ENCODE results near the gene SLC5A2.
"Not testable (repeated sequence)": the region's sequence is repeated elsewhere in the genome, so short reads cannot be mapped to it uniquely, and the experiment has no call there.

The SLC5A2 gene

DNA sequence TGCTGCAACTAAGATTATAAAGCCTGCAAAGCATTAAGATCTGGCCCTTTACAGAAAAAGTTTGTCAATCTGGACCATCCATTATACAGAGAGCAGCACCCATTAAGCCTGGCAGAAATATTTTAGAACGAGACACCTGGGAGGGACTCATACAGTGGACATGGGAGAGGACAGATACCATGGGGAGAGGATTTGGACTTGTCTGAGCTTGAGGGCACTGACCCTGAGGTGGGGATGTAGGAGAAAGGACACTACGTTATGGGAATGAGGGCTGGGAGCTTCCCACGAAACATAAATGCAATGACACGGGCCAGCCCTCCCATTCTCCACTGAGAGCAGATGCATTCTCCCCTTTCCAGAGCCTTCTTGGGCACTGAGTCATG lies 19.0 kb downstream of the SLC5A2 start:
- DNase-seq, result no peak

DNA sequence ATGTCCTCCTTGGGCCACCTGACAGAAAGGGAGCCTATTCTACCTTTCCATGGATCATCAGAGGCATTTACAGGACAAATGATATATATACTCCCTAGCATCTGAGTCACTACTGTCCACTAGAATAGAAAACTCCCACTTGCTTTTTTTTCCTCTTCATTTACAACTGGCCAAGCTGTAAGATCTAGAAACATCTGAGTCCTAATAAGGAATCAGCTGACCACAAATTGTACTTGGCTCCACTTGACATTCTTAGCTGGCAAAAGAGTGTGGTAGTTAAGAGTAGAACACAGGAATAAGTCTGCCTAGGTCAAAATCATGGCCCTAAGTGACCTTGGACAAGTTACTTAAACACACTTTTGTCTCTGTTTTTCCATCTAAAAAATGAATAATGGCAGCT lies 20.1 kb downstream of the SLC5A2 start:
- DNase-seq, result no peak

DNA sequence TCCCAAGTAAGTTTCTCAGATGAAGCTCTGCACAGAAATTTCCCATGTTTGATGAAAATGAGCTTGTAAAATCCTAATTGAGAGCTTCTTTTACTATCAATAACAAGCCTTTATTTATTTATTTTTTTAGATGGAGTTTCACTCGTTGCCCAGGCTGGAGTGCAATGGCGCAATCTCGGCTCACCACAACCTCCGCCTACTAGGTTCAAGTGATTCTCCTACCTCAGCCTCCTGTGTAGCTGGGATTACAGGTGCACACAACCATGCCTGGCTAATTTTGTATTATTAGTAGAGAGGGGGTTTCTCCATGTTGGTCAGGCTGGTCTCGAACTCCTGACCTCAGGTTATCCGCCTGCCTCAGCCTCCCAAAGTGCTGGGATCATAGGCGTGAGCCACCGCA lies 20.6 kb downstream of the SLC5A2 start:
- not testable (repeated sequence) for DNase-seq

DNA sequence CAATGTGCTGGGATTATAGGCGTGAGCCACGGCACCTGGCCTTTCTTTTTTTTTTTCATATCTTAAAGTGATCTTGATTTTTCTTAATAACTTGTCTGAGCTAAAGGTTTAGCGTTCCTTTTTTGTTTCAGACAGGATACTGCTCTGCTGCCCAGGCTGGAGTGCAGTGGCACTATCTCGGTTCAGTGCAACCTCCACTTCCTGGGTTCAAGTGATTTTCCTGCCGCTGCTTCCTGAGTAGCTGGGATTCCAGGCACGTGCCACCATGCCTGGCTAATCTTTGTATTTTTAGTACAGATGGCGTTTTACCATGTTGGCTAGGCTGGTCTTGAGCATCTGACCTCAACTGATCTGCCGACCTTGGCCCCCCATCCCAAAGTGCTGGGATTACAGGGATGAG lies 21.2 kb downstream of the SLC5A2 start:
- DNase-seq, result no peak

DNA sequence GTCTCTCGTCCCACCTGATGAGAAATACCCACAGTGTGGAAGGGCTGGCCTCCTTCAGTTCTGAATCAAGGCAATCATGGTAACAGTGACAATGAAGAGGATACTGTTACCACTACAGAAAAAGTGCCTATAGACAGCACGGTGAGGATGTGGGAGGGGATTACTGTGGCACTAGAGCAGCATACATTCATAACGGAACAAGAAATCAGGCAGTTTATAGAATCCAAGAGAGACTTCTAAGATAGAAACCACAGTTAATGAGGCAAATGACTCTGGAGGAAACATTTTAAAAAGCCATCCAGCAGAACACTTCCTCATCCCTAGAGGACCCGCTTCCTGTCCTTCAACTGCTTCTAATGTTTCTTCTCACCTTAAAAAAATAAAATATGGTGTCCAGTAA lies 22.6 kb downstream of the SLC5A2 start:
- DNase-seq, result no peak

DNA sequence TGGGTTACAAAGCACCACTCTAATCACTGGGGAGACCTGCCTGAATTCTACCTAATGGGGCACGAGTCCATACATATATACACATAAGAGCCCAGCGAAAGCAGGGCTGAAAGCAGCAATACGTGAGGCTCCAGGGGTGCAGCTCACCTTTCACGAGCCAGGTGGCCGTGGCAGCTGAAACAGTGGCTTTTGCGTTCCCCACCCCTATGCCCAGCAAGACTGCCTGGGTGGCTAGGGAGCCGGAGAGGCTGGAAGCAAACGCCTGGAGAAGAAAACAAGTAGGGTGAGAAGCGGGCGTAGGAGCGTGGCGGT lies 24.6 kb downstream of the SLC5A2 start:
- DNase-seq, result no peak

DNA sequence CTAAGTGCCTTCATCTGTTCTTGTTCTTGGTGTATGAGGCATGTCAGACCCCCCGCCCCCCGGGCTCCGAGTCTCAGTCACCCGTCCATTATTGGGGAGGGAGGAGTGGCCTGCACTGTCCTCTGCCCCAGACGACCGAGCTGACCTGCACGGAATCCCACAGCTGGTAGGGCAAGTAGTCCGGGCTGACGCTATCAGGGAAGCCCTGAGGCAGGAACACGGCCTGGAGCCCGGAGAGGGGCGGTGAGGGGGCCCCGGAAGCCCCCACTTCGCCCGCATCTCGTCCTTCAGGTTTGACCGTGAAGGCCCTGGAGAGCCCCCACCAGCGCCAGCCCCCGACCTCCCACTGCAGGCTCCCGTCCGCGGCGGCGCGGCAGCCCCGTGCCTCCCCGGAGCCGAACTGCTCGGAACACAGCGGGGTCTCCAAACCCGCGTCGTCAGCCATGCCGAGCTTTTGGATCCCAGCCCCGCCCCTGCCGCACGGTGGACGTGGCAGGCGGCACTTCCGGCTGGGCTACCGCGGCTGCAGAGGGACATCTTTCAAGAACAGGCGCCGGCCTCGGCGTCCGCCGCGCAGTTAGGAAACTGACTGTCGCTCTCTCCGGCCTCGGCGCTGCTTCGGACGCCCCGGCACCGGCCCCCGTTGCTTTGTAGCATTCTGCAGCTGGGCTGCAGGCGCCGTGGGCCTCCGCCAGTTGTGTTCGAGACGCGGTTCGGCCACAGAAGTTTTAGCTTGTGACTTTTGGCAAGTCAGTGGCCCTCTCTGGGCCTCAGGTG lies 25.2 kb downstream of the SLC5A2 start, which contains the start of gene RUSF1:
Gene RUSF1 (minus strand): TSS at position 463 of the 777 bp plus-strand sequence. CDS start 18 bp downstream, at position 445.
- DNase-seq, result peak; percentile 84

DNA sequence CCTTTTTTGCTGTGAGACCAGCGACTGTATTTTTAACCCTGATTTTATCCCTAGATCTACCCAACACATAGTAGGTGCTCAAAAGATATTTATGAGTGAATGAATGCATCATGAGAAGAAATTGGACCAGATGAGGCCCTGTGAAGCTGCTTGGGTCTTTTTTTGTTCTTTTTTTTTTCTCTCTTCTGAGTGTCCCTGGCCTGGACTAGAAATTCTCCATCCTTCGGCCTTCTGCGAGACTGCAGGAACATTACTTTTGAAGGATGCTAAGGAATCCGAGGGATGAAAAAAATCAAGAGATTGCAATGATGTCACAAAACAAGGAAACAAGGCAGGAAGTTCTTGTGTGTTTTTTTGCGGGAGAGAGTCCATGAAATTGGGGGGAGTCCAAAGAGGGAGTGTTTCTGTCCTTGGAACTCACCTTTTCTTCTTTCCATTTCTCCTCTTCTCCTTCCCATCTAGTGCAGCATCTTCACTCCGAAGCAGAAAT lies 25.8 kb downstream of the SLC5A2 start:
- DNase-seq, result no peak

DNA sequence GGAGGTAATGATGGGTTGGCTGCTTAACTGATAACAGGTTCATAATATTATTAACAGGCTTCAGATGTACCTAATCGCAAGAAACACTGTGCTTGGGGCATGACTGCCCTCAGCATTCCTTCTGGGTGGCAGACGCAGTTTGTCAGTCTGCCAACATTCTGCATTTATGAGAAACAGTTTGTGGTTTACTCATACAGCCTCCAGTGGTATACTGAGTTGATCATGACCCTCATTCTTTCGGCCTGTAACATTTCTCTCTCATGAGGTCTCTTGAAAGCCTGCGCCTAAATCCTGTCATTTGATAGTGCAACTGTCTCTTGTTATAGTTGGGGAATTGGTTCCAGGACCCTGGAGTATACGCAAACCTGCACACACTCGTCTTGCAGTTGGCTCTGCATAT lies 30.2 kb downstream of the SLC5A2 start:
- no peak for DNase-seq

DNA sequence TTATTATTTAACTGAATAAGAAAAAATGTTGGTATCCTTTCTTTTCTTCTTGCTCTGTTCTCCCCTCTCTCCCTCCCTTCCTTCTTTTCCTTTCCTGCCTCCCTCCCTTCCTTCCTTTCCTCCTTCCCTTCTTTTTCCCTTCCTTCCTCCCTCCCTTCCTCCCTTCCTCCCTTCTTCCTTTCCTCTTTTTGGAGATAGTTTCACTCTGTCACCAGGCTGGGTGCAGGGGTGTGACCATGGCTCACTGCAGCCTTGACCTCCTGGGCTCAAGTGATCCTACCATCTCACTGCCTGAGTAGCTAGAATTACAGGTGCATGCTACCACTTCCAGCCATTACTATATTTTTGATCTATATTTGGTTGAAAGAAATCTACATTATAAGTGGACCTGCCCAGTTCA lies 31.0 kb downstream of the SLC5A2 start:
- no peak for DNase-seq

DNA sequence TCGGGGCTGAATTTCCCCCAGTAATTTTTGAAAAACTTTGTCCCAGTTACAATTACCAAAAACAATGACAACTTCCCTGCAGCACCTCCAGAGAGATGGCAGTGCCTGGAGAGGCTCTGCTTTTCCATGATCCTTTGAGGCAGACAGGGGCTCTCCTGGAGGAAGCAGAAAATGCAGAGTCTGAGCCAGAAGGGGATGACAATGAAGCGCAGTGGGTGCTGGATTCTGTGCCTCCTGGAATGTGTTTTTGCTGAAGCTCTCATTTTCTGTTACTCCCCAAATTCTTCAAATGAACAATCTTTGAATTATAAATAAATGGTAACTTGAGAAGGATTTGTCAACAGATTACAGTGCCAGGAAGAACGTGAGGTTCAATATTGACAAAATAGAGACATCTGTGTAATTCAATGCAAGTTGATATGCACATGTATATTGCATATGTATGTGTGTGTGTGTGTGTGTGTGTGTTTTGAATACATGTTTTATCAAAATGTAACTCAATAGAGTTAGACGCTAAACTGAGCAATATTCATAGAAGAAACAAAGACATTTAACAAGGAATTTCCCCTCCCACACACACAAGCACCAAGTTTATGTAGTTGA lies 35.0 kb downstream of the SLC5A2 start:
- no peak for DNase-seq

DNA sequence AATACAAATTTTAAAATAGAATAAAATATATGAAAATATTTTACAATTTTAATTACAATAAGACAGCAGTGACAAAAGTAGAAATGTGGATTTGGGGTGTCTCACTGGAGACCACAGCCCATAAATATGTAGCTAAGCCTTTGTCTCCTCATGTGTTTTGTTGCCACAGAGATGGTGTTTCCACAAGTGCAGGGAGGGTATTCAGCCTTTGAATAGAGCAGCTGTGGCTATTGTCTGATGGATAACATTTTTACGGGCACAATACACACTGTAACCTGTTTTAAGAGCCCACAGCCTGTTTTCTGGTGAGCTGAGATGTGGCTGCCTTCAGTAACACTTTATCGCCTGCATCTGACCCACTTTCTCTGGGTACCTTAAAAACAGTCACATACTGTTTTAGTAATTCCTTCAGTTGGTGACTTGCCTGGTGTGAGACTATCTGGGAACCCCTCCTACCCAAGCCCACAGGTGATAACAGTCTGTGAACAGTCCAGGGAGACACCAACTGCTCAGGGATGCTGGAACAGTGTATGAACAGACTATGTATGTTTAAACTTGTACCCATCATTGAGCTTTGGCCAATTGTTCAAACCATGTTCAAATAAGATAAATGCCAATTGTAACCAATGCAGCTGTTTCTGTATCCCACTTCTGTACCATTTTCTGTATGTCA lies 37.0 kb downstream of the SLC5A2 start:
- DNase-seq, result no peak

DNA sequence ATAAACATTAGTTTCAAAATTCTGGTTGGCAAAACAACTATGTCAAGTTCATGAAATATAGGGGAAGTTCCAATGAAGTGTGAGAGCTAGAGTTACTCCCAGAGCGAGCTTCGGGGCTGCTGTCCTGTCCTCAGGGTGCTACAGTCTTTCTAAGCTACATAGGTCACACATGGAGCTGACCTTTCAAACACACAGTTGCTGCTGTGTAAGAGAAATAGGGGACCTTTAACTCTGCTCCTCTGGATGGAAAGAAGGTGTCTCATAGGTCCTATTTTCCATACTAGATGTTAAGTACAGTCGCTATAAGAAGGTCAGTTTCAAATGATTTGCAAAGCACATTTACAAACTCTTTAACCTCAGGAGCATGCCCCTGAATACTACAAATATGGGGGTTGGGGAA lies 38.4 kb downstream of the SLC5A2 start:
- DNase-seq, result no peak

DNA sequence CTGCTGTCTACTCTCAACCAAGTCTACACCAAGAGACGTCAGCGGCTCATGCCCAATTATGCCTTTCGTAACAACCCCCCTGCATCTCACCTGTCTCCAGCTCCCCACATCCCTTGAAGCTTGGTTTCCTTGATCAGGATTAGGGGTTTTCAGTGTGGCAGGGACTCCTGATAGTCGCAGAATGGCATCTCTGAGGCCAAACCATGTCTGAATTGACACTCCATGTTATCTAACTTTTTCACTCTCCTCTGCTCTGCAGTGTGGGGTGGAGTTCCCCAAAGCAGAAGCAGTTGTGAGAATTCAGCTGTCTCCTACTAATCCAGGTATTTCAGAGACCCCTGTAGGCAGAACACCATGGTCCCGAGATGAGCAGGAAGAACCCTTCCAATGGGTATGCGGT lies 39.1 kb downstream of the SLC5A2 start:
- DNase-seq, result no peak

DNA sequence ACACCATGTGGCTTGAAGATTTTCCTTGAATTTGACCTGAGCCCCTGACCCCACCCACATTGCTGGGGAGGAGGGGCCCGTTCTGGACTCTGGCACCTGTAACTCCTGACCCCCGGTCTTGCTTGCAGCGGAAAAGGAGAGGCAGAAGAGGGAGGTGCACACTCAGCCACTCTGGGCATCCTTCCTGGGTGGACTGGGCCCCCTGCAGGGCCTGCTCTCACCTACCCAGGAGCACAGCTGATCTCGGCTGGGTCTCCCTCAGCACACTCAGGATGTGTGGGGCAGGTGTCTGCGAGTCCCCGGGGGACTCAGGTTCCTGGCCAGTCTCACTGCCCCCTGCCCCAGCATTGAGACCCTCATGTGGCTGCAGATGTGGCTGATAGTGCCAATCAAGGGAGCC lies 40.8 kb downstream of the SLC5A2 start:
- not testable (repeated sequence) for DNase-seq

DNA sequence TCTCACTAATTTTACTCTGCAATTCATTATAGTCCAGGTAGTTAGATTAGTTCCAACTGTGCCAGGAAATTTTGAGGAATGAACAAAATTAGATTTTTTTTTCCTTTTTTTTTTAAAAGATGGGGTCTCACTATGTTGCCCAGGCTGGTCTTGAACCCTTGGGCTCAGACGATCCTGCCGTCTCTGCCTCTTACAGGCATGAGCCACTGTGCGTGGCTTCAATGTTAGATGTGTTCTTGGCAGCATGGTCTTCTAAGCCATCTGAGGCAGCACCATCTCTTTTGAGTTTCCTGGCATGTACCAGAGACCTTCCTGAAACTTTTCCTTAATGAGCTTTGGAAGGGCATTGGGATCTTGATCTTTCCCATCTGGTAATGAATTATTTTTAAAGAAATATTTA lies 42.2 kb downstream of the SLC5A2 start:
- no peak for DNase-seq

DNA sequence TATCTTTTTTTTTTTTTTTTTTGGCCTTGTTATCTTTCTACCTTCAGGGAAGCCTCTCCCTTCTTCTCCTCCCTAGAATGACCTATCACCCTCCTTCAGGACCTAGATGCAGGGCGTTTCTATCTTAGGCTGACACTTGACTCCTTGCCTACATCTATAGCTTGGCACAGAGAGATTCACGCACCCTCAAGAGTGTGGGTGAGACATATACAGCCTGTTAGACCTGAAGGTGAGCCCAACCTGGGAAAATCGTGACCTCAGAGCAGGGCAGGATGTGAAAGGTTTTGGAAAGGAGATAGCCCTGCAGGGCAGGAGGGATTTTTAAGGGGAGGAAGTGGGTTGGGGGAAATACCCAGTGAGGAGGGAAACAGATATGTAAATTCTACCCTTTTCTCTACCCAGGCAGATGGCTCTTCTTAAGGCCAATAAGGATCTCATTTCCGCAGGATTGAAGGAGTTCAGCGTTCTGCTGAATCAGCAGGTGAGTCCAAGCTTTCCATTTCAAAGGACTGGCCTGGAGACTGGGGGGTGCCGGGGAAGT lies 44.9 kb downstream of the SLC5A2 start, which contains the start of gene AHSP:
Gene AHSP (plus strand): TSS at position 167 of the 541 bp plus-strand sequence. CDS start 240 bp downstream, at position 407.
- DNase-seq, result no peak

DNA sequence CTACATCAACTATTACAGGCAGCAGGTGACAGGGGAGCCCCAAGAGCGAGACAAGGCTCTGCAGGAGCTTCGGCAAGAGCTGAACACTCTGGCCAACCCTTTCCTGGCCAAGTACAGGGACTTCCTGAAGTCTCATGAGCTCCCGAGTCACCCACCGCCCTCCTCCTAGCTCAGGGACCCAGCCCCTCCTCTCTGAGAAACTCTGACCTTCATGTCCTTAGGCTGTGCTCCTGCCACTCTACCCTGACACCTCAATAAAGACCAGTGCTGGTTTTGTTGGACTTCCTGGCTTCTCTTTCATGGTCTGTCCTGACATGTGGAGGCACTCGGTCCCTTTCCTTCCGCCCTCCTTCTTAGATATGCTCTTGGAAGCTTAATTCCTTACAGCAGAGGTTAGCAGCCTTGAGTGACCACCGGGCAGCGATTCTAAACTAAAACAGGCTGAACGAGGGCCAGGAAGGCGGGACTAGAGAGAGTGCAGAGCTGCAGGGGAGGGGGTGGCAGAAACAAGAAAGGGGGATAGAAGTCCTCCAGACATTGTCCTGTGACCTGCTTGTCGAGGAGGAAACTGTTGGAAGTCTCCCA lies 45.7 kb downstream of the SLC5A2 start:
- DNase-seq, result no peak

DNA sequence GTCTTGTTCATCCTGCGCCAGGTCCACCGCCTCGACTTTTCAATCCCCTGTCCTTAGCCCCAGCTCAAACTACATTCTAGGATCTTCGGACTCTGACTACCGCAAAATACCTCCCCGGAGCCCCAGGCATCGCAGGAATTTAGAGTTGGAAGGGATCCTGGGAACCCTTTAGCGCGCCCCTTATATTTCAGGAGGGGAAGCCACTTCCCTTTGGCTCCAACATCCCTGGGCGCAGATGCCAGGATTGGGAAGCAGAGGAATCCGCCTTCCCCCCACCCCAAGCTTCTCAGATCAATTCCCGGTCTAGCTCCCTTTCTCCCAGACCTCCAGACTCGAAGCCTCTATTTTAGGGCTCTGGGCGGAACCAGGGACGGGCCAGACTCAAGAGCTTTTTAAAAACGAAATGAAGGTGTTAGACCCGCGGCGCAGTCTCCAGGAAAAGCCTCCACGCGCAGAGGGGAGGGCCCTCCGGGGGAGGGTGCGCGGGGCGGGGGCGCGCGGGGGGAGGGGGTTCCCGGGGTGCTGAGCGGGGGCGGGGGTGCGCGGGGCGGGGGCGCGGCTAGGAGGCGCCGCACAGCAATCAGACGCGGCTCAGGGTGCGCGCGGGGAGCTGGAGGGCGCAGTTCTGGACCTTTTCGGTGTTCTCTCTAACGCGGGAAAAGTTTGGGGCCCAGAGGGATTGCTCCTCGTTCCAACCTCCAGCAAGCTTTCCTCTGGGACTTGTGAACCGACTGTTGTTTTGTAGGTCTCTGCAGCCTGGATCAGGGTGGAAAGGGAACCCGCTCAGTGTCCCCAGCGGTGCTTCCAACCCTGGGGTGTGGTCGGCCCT lies 46.4 kb downstream of the SLC5A2 start:
- no peak for DNase-seq

DNA sequence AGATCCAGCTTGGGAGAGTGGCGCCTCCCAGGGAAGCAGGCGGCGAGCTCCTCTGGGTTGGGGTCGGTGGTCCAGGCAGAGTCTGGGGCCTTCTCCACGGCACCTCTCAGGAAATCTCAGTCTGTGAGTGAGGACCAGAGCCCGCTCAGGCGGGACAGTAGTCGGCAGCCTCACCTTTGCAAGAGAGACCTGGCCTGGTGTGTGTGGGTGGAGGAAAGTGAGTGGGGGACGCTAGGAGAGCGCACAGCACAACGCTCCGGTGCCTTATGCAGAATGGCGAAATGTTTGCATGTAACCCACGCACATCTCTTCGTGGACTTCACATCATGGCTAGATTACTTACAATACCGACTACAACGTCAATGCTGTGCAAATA lies 47.0 kb downstream of the SLC5A2 start:
- no peak for DNase-seq

DNA sequence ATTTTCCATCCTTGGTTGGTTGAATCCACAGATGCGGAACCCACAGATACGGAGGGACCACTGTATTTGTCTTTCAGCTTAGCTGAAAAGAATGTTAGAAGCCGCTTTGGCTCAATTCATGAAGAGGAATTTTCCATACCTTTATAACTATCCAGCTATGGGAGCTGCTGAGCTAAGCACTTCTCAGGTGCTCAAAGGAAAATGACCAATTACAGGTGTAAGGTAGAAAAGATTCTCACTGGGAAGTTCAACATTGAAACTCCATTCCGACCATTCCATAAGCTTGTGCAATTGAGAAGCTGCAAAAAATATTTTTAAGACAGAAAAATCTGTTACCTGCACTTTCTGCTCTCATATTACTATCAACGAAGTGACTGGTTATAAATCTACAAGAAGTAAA lies 47.5 kb downstream of the SLC5A2 start:
- no peak for DNase-seq

DNA sequence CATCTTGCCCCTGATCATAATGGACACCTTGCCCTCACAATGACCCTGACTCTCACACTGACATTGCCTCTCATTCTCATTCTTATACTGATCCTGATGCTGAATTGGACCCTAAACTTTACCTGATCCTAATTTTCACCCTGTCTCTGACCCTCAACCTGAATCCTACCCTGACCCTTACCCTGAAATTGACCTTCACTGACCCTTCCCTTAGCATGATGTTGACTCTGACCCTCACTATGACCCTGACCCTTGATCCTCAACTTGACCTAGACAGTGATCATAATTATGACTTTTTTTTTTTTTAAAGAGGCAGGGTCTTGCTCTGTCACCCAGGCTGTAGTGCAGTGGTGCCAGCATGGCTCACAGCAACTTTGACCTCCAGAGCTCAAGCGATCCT lies 48.2 kb downstream of the SLC5A2 start:
- DNase-seq, result no peak

DNA sequence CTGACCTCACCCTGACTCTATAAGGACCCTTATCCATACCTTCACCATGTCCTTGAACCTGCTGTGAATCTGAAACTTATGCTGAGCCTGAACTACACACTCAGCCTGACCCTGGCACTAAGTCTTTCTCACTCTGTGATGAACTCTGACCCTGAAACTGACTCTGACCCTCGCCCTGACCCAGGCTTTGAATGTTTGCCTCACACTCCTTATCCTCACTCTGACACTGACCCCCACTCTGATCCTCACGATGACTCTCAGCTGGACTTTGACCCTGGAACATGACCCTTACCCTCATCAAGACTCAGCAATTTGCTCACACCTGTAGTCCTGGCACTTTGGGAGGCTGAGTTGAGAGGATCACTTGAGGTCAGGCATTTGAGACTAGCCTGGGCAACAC lies 49.2 kb downstream of the SLC5A2 start:
- DNase-seq, result no peak
